GM23338 (cell line): ENCODE results near the gene FIBP. TPM values are rescaled to one million over a fixed set of nuclear protein-coding genes. Genes with fewer than 3 reads are reported as not detected.

Experiments used
- ATAC-seq: fragments of 200-7000 bp; cut with Tn5 transposase; 3 replicates; pipeline ENCODE4 v1.9.1; 2020
- DNase-seq: peaks from one replicate; pipeline ENCODE4 v3.0.0-alpha.2; 2015; ENCODE audit warnings: low spot score
- H2AFZ ChIP-seq: fragments of 200-600 bp; sonication (generic); 2 replicates; pipeline ENCODE4 v1.8.0; 2016; ENCODE audit warnings: antibody characterized with exemption, mild to moderate bottlenecking, moderate library complexity
- H3F3A ChIP-seq: fragments of 200-600 bp; sonication (generic); replicated peaks from 2 replicates; pipeline ENCODE4 v1.8.0; 2017; ENCODE audit warnings: antibody characterized with exemption, mixed run types, low read depth
- H3K27ac ChIP-seq: fragments of 200-600 bp; sonication (generic); 2 replicates; pipeline ENCODE4 v1.6.1; 2016; ENCODE audit warnings: low read depth
- H3K27me3 ChIP-seq: fragments of 200-600 bp; sonication (generic); 2 replicates; pipeline ENCODE4 v1.8.0; 2016; ENCODE audit warnings: mild to moderate bottlenecking, mixed run types, moderate library complexity; ENCODE audit not compliant: insufficient read depth
- H3K36me3 ChIP-seq: fragments of 200-600 bp; sonication (generic); 2 replicates; pipeline ENCODE4 v1.8.0; 2016; ENCODE audit warnings: mild to moderate bottlenecking; ENCODE audit not compliant: insufficient read depth
- H3K4me1 ChIP-seq: fragments of 200-600 bp; sonication (generic); 2 replicates; pipeline ENCODE4 v1.8.0; 2016; ENCODE audit warnings: mild to moderate bottlenecking, moderate library complexity; ENCODE audit not compliant: insufficient read depth
- H3K4me2 ChIP-seq: fragments of 200-600 bp; sonication (generic); 2 replicates; pipeline ENCODE4 v1.7.1; 2017; ENCODE audit warnings: mixed run types
- H3K4me3 ChIP-seq: fragments of 200-600 bp; sonication (generic); 2 replicates; pipeline ENCODE4 v1.6.1; 2016; ENCODE audit warnings: mixed run types
- H3K79me2 ChIP-seq: fragments of 200-600 bp; sonication (generic); replicated peaks from 2 replicates; pipeline ENCODE4 v1.8.0; 2017; ENCODE audit warnings: mild to moderate bottlenecking; ENCODE audit not compliant: insufficient read depth
- H3K9me2 ChIP-seq: fragments of 200-600 bp; sonication (generic); 2 replicates; pipeline ENCODE4 v1.8.0; 2017; ENCODE audit not compliant: insufficient read depth
- H4K20me1 ChIP-seq: fragments of 200-600 bp; sonication (generic); replicated peaks from 2 replicates; pipeline ENCODE4 v1.8.0; 2017; ENCODE audit warnings: mild to moderate bottlenecking; ENCODE audit not compliant: insufficient read depth
- H3K27ac Mint-ChIP-seq: 2 replicates; pipeline ENCODE4 v1.8.0; 2020; ENCODE audit warnings: inconsistent platforms, mild to moderate bottlenecking, moderate library complexity, mixed read lengths
- H3K27me3 Mint-ChIP-seq: 3 replicates; pipeline ENCODE4 v1.8.0; 2022; ENCODE audit warnings: low read depth, mild to moderate bottlenecking, moderate library complexity, mixed read lengths, inconsistent platforms; ENCODE audit not compliant: insufficient read depth, poor library complexity
- H3K36me3 Mint-ChIP-seq: 3 replicates; pipeline ENCODE4 v1.8.0; 2021; ENCODE audit warnings: low read depth, mild to moderate bottlenecking, inconsistent platforms, moderate library complexity, mixed read lengths
- H3K4me1 Mint-ChIP-seq: 3 replicates; pipeline ENCODE4 v1.8.0; 2020; ENCODE audit warnings: mild to moderate bottlenecking, inconsistent platforms, mixed read lengths
- H3K4me3 Mint-ChIP-seq: 3 replicates; pipeline ENCODE4 v1.8.0; 2021; ENCODE audit warnings: moderate library complexity, mild to moderate bottlenecking, inconsistent platforms, mixed read lengths
- H3K9me3 Mint-ChIP-seq: 3 replicates; pipeline ENCODE4 v1.8.0; 2020; ENCODE audit warnings: moderate library complexity, mild to moderate bottlenecking, inconsistent platforms, mixed read lengths
- CREB1 ChIP-seq: fragments of 250-450 bp; sonication (Bioruptor Pico); IDR thresholded peaks from 2 replicates; pipeline ENCODE4 v1.5.0; 2020; ENCODE audit warnings: low read depth, mild to moderate bottlenecking, moderate library complexity
- EZH2 ChIP-seq: fragments of 200-600 bp; sonication (generic); IDR thresholded peaks from one replicate; pipeline ENCODE4 v1.8.0; 2017; ENCODE audit warnings: antibody characterized with exemption, mild to moderate bottlenecking, low read depth; ENCODE audit not compliant: unreplicated experiment
- EZH2phosphoT487 ChIP-seq: fragments of 200-600 bp; sonication (generic); IDR thresholded peaks from one replicate; pipeline ENCODE4 v1.8.1; 2018; ENCODE audit warnings: antibody characterized with exemption; ENCODE audit not compliant: unreplicated experiment
- JUNB ChIP-seq: IDR thresholded peaks from one replicate; pipeline ENCODE4 v1.6.1; 2016; ENCODE audit warnings: antibody characterized with exemption; ENCODE audit not compliant: unreplicated experiment
- NANOG ChIP-seq: IDR thresholded peaks from 2 replicates; pipeline ENCODE4 v1.6.1; 2016; ENCODE audit warnings: antibody characterized with exemption, borderline replicate concordance
- POLR2AphosphoS5 ChIP-seq: IDR thresholded peaks from 2 replicates; pipeline ENCODE4 v1.6.1; 2016; ENCODE audit warnings: antibody characterized with exemption, low read depth
- REST ChIP-seq: IDR thresholded peaks from one replicate; pipeline ENCODE4 v1.6.1; 2018; ENCODE audit warnings: antibody characterized with exemption; ENCODE audit not compliant: unreplicated experiment
- STAT1 ChIP-seq: IDR thresholded peaks from one replicate; pipeline ENCODE4 v1.6.1; 2016; ENCODE audit warnings: antibody characterized with exemption; ENCODE audit not compliant: unreplicated experiment
- ZNF114 ChIP-seq: fragments of 250-450 bp; sonication (Bioruptor Pico); IDR thresholded peaks from 2 replicates; pipeline ENCODE4 v1.5.0; 2020; ENCODE audit warnings: mild to moderate bottlenecking, moderate library complexity
- ZNF331 ChIP-seq: fragments of 250-450 bp; sonication (Bioruptor Pico); IDR thresholded peaks from 2 replicates; pipeline ENCODE4 v1.5.0; 2020; ENCODE audit warnings: low read depth, mild to moderate bottlenecking, moderate library complexity
- ZNF462 ChIP-seq: fragments of 250-450 bp; sonication (Bioruptor Pico); IDR thresholded peaks from 2 replicates; pipeline ENCODE4 v1.5.0; 2020; ENCODE audit warnings: mild to moderate bottlenecking, moderate library complexity
- polyA plus RNA-seq: library from polyadenylated mRNA; unstranded; fragments of >200 nt; fragmentation: Nextera tagmentation; extraction: Ambion mirVana; gene quantifications from 2 replicates; pipeline ENCODE4 v1.2.1, GENCODE V29; 2016
- total RNA-seq: library from RNA; depleted of rRNA; stranded (reverse); fragments of >200 nt; shearing (Covaris generic); gene quantifications from 2 replicates; pipeline ENCODE4 v1.2.3, GENCODE V29; 2014
- TF ChIP-seq, protein P1 (sequence below): IDR thresholded peaks from 2 replicates; pipeline ENCODE4 v1.6.1; 2016; ENCODE audit warnings: antibody characterized with exemption
- TF ChIP-seq, protein P2 (sequence below), 2 experiments: fragments of 200-600 bp in 1 of 2; sonication (generic) in 1 of 2; conservative IDR thresholded peaks; 2 replicates each; pipeline versions ENCODE4 v1.5.1 to v1.6.1; 2016 to 2017; ENCODE audit warnings: antibody characterized with exemption in 2 of 2, low read depth in 2 of 2, mild to moderate bottlenecking in 2 of 2, moderate library complexity in 1 of 2

FIBP gene
- total and polyA plus RNA-seq, 2 experiments from 2014 or later = 79.0 to 102 TPM

GRCh38 chr11:65858681-65859087 lies 29.6 kb downstream of the FIBP start:
- no peak for DNase-seq
- H3K9me2 ChIP-seq = no peaks in the 10 kb centered on the region
- Mint-ChIP-seq H3K36me3 (peaks cover 56% of the 10 kb centered on the region), H3K27ac (peak overlapping the region; percentile 96), H3K9me3 (peaks cover 4% of the 10 kb centered on the region; the same call in 2 of the 3 replicates), H3K4me3 (peak overlapping the region; percentile 91), H3K27me3 (peaks cover 40% of the 10 kb centered on the region), H3K4me1 (peaks cover 28% of the 10 kb centered on the region)
- peak overlapping the region; percentile 39; the same call in 1 of the 2 replicates for H2AFZ ChIP-seq
- TF ChIP-seq, protein P1, sequence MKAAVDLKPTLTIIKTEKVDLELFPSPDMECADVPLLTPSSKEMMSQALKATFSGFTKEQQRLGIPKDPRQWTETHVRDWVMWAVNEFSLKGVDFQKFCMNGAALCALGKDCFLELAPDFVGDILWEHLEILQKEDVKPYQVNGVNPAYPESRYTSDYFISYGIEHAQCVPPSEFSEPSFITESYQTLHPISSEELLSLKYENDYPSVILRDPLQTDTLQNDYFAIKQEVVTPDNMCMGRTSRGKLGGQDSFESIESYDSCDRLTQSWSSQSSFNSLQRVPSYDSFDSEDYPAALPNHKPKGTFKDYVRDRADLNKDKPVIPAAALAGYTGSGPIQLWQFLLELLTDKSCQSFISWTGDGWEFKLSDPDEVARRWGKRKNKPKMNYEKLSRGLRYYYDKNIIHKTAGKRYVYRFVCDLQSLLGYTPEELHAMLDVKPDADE = no peak
- TF ChIP-seq ZNF462 (CRISPR knock-in tag) (no peak), NANOG (no peak), JUNB (no peak), STAT1 (no peak), ZNF331 (CRISPR knock-in tag) (no peak), CREB1 (CRISPR knock-in tag) (no peak), POLR2AphosphoS5 (no peak), EZH2 (no peak), REST (no peak), EZH2phosphoT487 (no peak), ZNF114 (CRISPR knock-in tag) (no peak)
- TF ChIP-seq, protein P2, sequence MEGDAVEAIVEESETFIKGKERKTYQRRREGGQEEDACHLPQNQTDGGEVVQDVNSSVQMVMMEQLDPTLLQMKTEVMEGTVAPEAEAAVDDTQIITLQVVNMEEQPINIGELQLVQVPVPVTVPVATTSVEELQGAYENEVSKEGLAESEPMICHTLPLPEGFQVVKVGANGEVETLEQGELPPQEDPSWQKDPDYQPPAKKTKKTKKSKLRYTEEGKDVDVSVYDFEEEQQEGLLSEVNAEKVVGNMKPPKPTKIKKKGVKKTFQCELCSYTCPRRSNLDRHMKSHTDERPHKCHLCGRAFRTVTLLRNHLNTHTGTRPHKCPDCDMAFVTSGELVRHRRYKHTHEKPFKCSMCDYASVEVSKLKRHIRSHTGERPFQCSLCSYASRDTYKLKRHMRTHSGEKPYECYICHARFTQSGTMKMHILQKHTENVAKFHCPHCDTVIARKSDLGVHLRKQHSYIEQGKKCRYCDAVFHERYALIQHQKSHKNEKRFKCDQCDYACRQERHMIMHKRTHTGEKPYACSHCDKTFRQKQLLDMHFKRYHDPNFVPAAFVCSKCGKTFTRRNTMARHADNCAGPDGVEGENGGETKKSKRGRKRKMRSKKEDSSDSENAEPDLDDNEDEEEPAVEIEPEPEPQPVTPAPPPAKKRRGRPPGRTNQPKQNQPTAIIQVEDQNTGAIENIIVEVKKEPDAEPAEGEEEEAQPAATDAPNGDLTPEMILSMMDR (conservative IDR thresholded peaks at IDR 0.05; ENCODE audit: low read depth in 2 of 2) = no peak
- H3K27ac ChIP-seq = peak overlapping the region; percentile 94
- no peaks in the 10 kb centered on the region for H3K27me3 ChIP-seq
- peaks cover 37% of the 10 kb centered on the region for H4K20me1 ChIP-seq
- H3K36me3 ChIP-seq = peaks cover 28% of the 10 kb centered on the region
- H3K4me3 ChIP-seq = peak overlapping the region; percentile 93
- peaks cover 11% of the 10 kb centered on the region for H3K4me1 ChIP-seq
- no peak for ATAC-seq
- H3F3A ChIP-seq = peaks cover 55% of the 10 kb centered on the region
- H3K4me2 ChIP-seq = peak overlapping the region; percentile 84
- peaks cover 48% of the 10 kb centered on the region for H3K79me2 ChIP-seq
